Measurements from ENCODE around the gene TPCN1.
A peak's percentile ranks its signal among the peaks of the same experiment; 100 is the strongest.
"Not testable (repeated sequence)": the region's sequence is repeated elsewhere in the genome, so short reads cannot be mapped to it uniquely, and the experiment has no call there.

The TPCN1 gene

DNA sequence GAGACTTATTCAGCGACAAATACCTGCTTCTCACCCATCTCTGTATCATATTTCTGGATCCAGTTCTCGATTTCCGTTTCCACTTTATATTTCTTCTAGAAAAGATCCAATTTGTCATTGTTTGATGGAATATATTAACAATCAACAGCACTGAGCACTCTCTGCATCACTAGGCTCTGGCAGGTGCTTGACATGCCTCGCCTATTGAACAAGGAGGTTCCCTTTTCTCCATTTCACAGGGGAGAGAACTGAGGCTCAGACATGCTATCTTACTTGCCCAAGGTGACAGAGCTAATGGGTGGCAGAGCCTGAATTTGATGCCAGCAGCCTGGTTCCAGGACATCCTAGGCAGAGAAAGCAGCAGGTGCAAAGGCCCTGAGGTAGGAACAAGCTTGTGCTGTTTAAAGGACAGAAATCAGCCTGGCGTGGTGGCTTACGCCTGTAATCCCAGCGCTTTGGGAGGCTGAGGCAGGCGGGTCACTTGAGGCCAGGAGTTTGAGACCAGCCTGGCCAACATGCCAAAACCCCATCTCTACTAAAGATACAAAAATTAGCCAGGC is 23.7 kb upstream of the TPCN1 start:
- DNase-seq = no peak

- no peak for DNase-seq
These were observed 23.0 kb upstream of the TPCN1 start for GRCh38 chr12:113198296-113198695.

DNA sequence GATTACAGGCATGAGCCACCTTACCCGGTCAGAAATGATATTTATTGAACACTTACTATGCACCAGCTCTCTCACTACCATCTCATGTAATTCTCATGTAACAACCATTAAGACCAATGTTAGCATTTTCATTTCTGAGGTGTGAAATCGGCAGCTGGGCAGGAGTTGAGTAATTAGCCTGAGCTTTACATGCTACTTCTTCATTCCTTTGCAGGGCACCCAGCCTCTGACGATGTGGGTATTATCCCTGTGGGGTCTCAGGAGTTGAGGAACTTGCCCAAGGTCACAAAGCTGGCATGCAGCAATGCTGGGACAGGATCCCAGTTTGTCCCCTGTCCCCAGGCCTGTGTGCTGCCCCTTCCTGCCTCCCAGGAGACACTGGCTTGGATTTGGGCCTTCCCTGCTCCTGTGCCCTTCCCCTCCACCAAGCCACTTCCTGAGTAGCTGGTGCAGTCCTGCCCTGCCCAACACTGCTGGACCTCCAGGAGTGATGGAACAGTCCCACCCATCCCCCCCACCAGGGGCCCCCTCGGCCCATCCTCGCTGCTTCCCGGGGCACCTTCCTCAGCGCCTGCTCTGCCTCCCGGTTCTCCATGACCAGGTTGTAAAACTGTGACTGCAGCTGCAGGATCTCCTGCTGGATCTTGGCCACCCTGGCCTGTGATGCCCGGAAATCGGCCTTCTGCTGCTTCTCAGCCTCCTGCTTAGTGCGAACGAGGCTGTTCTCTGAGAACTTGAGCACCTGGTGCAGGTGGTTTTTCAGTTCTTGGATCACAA is 21.1 kb upstream of the TPCN1 start:
- DNase-seq = no peak

DNA sequence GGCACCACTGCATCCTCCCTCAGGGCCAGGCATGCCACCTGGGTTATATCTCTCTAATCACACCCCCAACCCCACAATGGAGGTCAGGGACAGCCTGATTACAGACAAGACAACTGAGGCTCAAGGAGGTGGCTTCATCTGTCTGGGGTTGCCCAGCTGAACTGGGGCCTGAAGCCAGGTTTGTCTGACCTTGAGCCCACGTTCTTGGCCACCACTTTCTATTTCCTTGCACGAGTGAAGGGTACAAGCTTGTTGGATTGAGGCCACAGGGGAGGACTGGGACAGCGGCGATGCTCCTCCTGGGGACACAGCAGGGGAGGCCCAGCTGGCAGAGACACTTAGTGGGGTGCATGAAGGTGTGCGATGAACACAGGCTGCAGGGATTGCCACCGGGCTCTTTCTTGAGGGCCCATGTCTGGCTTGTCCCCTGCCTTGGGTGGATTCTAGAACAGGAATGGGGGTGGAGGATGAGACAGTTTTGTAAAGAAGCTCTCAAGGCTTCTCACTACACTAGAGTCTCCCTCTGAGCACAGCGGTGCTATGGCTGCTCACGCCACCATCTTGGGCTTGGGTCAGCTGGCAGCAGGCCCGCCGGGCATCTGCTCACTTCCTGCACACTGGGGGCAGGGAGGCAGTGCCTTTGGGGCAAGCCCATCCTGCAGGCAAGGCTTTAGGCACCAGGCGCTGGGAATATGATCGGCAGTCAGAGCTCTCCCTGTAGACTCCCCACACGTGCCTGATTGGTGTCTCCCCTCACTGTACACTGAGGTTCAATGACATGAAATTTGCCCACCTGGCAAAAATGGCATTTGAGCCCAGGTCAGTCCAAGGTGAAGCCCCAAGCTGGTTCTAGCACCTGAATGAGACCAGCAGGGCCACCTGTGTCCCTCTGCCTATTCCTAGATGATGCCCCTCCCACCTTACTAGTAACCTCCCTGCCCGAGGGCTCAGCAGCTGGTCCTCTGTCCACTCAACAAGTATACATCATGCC is 19.8 kb upstream of the TPCN1 start:
- no peak for DNase-seq

- DNase-seq = no peak
These were observed 18.8 kb upstream of the TPCN1 start for GRCh38 chr12:113202300-113203075.

GRCh38 chr12:113203852-113204760 is 17.2 kb upstream of the TPCN1 start:
- no peak for DNase-seq

GRCh38 chr12:113204804-113205203 is 16.5 kb upstream of the TPCN1 start:
- DNase-seq = no peak

GRCh38 chr12:113206802-113207201 is 14.5 kb upstream of the TPCN1 start:
- not testable (repeated sequence) for DNase-seq

DNA sequence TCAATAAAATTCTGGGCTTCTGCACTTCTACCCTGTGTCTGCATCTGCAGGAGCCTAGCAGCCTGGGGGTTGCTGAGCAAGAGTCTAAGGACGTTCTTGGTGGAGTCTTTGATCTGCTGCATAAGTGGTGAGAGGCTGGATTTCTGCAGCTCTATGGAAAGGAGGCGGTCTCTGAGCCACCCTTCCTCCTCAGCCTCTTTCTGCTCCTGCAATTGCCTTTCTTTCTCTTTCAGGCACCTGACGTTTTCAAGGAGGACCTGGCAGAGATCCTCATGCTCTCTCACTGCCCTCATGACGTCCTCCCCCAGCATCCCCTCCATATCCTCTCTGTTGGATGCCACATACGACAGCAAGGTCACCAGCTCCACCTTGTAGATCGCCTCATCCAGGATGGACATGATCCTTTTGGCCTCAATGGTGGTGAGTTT is 13.6 kb upstream of the TPCN1 start:
- DNase-seq = no peak

- no peak for DNase-seq
These were observed 13.0 kb upstream of the TPCN1 start for GRCh38 chr12:113208041-113208934.

GRCh38 chr12:113211160-113211559 is 10.1 kb upstream of the TPCN1 start:
- no peak for DNase-seq

- DNase-seq = no peak
These were observed 6.3 kb upstream of the TPCN1 start for GRCh38 chr12:113214895-113215400.

- DNase-seq = no peak
These were observed 5.2 kb upstream of the TPCN1 start for GRCh38 chr12:113216027-113216426.

- no peak for DNase-seq
These were observed 577 bp upstream of the TPCN1 start for GRCh38 chr12:113220593-113221180.

- no peak for DNase-seq
These were observed 899 bp downstream of the TPCN1 start for GRCh38 chr12:113221997-113222729.

DNA sequence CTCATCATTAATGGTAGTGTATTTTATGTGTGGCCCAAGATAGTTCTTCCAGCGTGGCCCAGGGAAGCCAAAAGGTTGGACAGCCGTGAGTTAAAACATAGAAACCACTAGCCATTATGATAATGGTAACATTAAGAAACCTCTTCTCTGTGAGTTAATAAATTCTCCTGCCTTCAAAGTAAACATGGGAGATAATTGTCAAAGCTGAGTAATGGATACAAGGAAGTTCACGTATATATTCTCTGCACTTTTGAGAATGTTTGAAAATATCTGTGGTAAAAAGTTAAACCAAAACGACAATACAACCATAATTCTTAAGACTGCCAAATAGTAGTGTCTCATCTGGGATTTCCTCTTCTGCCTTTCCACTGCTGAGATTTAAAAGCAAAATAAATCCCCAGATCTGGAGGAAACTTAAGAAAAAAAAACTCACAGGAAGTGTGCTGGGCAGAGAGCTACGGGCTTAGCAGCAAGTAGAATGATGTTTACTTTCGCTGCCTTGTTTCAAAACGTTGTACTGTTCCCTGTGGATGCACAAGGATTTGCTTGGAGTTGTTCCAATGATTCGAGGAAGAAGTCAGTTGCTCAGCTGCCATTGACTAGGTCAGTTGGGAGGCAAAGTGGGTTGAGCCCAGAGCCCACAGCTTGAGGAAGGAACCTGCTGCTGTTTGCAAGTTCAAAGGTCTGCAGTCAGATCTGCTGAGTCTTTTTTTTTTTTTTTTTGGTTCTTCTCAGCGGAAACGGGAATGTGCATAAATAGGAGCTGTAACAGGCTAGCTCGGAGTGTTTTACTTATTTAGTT is 1.7 kb downstream of the TPCN1 start:
- peak; percentile 85 for DNase-seq

DNA sequence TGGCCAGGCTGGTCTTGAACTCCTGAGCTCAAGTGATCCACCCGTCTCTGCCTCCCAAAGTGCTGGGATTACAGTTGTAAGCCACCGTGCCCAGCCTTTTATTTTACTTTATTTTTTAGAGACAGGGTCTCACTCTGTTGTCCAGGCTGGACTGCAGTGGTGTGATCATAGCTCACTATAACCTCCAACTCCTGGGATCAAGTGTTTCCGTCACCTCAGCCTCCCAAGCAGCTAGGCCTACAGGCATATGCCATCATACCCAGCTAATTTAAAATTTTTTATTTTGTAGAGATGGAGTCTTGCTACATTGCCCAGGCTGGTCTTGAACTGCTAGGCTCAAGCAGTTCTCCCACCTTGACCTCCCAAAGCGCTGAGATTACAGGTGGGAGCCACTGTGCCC is 3.7 kb downstream of the TPCN1 start:
- no peak for DNase-seq
